Astrocyte (in vitro differentiated cells and primary cell): ENCODE measurements around the gene SLC25A41. TPM values are rescaled to one million over a fixed set of nuclear protein-coding genes. Genes with fewer than 3 reads are reported as not detected.
"Not testable (repeated sequence)": the region's sequence is repeated elsewhere in the genome, so short reads cannot be mapped to it uniquely, and the experiment has no call there.

Experiments used
- DNase-seq: peaks from one replicate; pipeline ENCODE4 v3.0.0-alpha.2; 2010; ENCODE audit warnings: low read depth
- FAIRE-seq: peaks from 2 replicates; lab custom pipeline; 2011; peaks lifted over from hg19 to GRCh38; lab: Jason Lieb, UNC
- H2AFZ ChIP-seq: 2 replicates; pipeline ENCODE4 v1.6.0; 2012; ENCODE audit warnings: low read depth, low read length, inconsistent platforms
- H3K27ac ChIP-seq: 2 replicates; pipeline ENCODE4 v1.5.1; 2011; ENCODE audit warnings: low read depth, low read length, inconsistent platforms
- H3K27me3 ChIP-seq: 2 replicates; pipeline ENCODE4 v1.6.0; 2011; ENCODE audit warnings: low read length, inconsistent platforms; ENCODE audit not compliant: insufficient read depth
- H3K36me3 ChIP-seq: 2 replicates; pipeline ENCODE4 v1.5.1; 2011; ENCODE audit warnings: low read length, inconsistent platforms; ENCODE audit not compliant: insufficient read depth
- H3K4me1 ChIP-seq: 2 replicates; pipeline ENCODE4 v1.5.1; 2011; ENCODE audit warnings: low read length, inconsistent platforms; ENCODE audit not compliant: insufficient read depth
- H3K4me2 ChIP-seq: 2 replicates; pipeline ENCODE4 v1.6.0; 2012; ENCODE audit warnings: low read length, inconsistent platforms
- H3K4me3 ChIP-seq: 2 replicates; pipeline ENCODE4 v1.5.1; 2011; ENCODE audit warnings: low read depth, mild to moderate bottlenecking, low read length, inconsistent platforms; ENCODE audit not compliant: insufficient read depth
- H3K79me2 ChIP-seq: 2 replicates; pipeline ENCODE4 v1.6.0; 2012; ENCODE audit warnings: mild to moderate bottlenecking, low read length, inconsistent platforms; ENCODE audit not compliant: insufficient read depth
- H3K9ac ChIP-seq: 2 replicates; pipeline ENCODE4 v1.6.0; 2012; ENCODE audit warnings: mild to moderate bottlenecking, low read length, inconsistent platforms
- H3K9me3 ChIP-seq: 2 replicates; pipeline ENCODE4 v1.5.1; 2012; ENCODE audit warnings: low read depth, mild to moderate bottlenecking, low read length, inconsistent platforms; ENCODE audit not compliant: insufficient read depth
- H4K20me1 ChIP-seq: 2 replicates; pipeline ENCODE4 v1.6.0; 2012; ENCODE audit warnings: low read length, inconsistent platforms; ENCODE audit not compliant: insufficient read depth
- H3K27ac Mint-ChIP-seq: one replicate; pipeline ENCODE4 v1.8.0; 2021; ENCODE audit warnings: mild to moderate bottlenecking, mixed read lengths; ENCODE audit not compliant: unreplicated experiment
- H3K27me3 Mint-ChIP-seq: one replicate; pipeline ENCODE4 v1.8.0; 2021; ENCODE audit warnings: low read depth, mixed read lengths; ENCODE audit not compliant: unreplicated experiment
- H3K36me3 Mint-ChIP-seq: one replicate; pipeline ENCODE4 v1.8.0; 2021; ENCODE audit warnings: low read depth, mixed read lengths; ENCODE audit not compliant: unreplicated experiment
- H3K4me1 Mint-ChIP-seq: one replicate; pipeline ENCODE4 v1.8.0; 2021; ENCODE audit warnings: low read depth, mixed read lengths; ENCODE audit not compliant: unreplicated experiment
- H3K4me3 Mint-ChIP-seq: one replicate; pipeline ENCODE4 v1.8.0; 2021; ENCODE audit warnings: mild to moderate bottlenecking, moderate library complexity, mixed read lengths; ENCODE audit not compliant: unreplicated experiment
- H3K9me3 Mint-ChIP-seq: one replicate; pipeline ENCODE4 v1.8.0; 2021; ENCODE audit warnings: mild to moderate bottlenecking, mixed read lengths; ENCODE audit not compliant: unreplicated experiment
- EZH2 ChIP-seq: IDR thresholded peaks from 2 replicates; pipeline ENCODE4 v1.6.1; 2012; ENCODE audit warnings: mild to moderate bottlenecking, low read length, inconsistent platforms; ENCODE audit not compliant: insufficient read depth
- total RNA-seq: library from RNA; stranded (reverse); gene quantifications from 2 replicates; pipeline ENCODE4 v1.2.1, GENCODE V29; 2021
- TF ChIP-seq, protein P1 (sequence below): IDR thresholded peaks from 2 replicates; pipeline ENCODE4 v1.5.1; 2011; ENCODE audit warnings: low read depth, mild to moderate bottlenecking, inconsistent platforms, low read length, moderate library complexity; ENCODE audit not compliant: insufficient read depth

Gene SLC25A41
- total RNA-seq, 1 donor from 2014 or later, result 0.75 TPM

DNA sequence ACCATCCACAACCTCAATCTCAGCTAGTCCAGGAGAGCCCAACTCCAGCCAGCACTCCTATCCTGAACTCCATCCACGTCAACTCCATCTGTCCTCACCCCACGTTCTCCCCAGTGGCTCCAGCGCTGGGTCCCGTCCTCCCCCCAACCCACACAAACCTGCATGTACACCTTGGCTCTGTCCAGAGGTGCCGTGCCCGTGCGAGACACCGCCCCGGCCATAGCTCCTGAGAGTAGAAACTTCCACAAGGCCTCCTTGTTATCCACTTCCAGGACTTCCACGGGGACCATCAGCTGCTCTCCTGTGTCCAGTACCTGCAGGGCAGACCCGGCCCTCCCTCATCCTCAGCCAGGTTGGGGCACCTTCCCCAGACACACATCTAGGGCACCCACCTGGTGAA is 1.7 kb downstream of the SLC25A41 start:
- Histone ChIP-seq H3K4me1 (no peaks in the 10 kb centered on the region), H3K9me3 (no peaks in the 10 kb centered on the region), H2AFZ (no peak overlapping the region), H3K36me3 (no peaks in the 10 kb centered on the region), H3K27me3 (no peaks in the 10 kb centered on the region), H3K27ac (no peak overlapping the region), H3K79me2 (no peaks in the 10 kb centered on the region), H4K20me1 (no peaks in the 10 kb centered on the region), H3K4me2 (no peak overlapping the region), H3K9ac (no peak overlapping the region), H3K4me3 (no peak overlapping the region)
- Mint-ChIP-seq H3K9me3 (peaks cover 2% of the 10 kb centered on the region), H3K4me1 (no peaks in the 10 kb centered on the region), H3K36me3 (no peaks in the 10 kb centered on the region), H3K27ac (no peak overlapping the region), H3K27me3 (no peaks in the 10 kb centered on the region), H3K4me3 (no peak overlapping the region)
- DNase-seq (no peak), FAIRE-seq (no peak)
- no peak for TF ChIP-seq EZH2
- TF ChIP-seq, protein P1, sequence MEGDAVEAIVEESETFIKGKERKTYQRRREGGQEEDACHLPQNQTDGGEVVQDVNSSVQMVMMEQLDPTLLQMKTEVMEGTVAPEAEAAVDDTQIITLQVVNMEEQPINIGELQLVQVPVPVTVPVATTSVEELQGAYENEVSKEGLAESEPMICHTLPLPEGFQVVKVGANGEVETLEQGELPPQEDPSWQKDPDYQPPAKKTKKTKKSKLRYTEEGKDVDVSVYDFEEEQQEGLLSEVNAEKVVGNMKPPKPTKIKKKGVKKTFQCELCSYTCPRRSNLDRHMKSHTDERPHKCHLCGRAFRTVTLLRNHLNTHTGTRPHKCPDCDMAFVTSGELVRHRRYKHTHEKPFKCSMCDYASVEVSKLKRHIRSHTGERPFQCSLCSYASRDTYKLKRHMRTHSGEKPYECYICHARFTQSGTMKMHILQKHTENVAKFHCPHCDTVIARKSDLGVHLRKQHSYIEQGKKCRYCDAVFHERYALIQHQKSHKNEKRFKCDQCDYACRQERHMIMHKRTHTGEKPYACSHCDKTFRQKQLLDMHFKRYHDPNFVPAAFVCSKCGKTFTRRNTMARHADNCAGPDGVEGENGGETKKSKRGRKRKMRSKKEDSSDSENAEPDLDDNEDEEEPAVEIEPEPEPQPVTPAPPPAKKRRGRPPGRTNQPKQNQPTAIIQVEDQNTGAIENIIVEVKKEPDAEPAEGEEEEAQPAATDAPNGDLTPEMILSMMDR, result no peak

- Histone ChIP-seq H3K9me3 (peaks cover 4% of the 10 kb centered on the region), H3K4me3 (no peak overlapping the region), H4K20me1 (no peaks in the 10 kb centered on the region), H3K27ac (no peak overlapping the region), H3K79me2 (no peaks in the 10 kb centered on the region), H2AFZ (no peak overlapping the region), H3K27me3 (no peaks in the 10 kb centered on the region), H3K4me2 (no peak overlapping the region), H3K9ac (no peak overlapping the region), H3K36me3 (no peaks in the 10 kb centered on the region), H3K4me1 (no peaks in the 10 kb centered on the region)
- Mint-ChIP-seq H3K27me3 (no peaks in the 10 kb centered on the region), H3K9me3 (peaks cover 5% of the 10 kb centered on the region), H3K27ac (no peak overlapping the region), H3K4me3 (no peak overlapping the region), H3K4me1 (no peaks in the 10 kb centered on the region), H3K36me3 (no peaks in the 10 kb centered on the region)
- FAIRE-seq (no peak), DNase-seq (no peak)
- TF ChIP-seq, protein P1, result no peak
- TF ChIP-seq EZH2, result no peak
Measured at GRCh38 chr19:6429419-6430221, 3.9 kb downstream of the SLC25A41 start.

GRCh38 chr19:6428692-6429418 is 4.7 kb downstream of the SLC25A41 start:
- not testable (repeated sequence) for H3K36me3 ChIP-seq, H3K4me3 ChIP-seq, H3K9me3 Mint-ChIP-seq, FAIRE-seq, H3K4me2 ChIP-seq, H3K27ac ChIP-seq, H3K27me3 Mint-ChIP-seq, H3K9ac ChIP-seq, H3K36me3 Mint-ChIP-seq, H3K4me1 Mint-ChIP-seq, H3K4me1 ChIP-seq, H4K20me1 ChIP-seq, H3K27ac Mint-ChIP-seq, H3K79me2 ChIP-seq, H3K9me3 ChIP-seq, H3K27me3 ChIP-seq, H3K4me3 Mint-ChIP-seq, DNase-seq, H2AFZ ChIP-seq
